Measurements from ENCODE around the gene YPEL2. TPM values are rescaled to one million over a fixed set of nuclear protein-coding genes. Genes with fewer than 3 reads are reported as not detected.
A peak's percentile ranks its signal among the peaks of the same experiment; 100 is the strongest.

The YPEL2 gene
- total RNA-seq, 1 donor from 2014 or later: 41.1 TPM

- FAIRE-seq: peak; percentile 9
Measured at GRCh38 chr17:59440757-59441463, 109.5 kb downstream of the YPEL2 start.

GRCh38 chr17:59441464-59442096 is 110.1 kb downstream of the YPEL2 start:
- Histone ChIP-seq H3K27ac (ENCODE audit: low read depth, low read length) (no peak overlapping the region), H3K9ac (ENCODE audit: low read length) (no peak overlapping the region), H3K27me3 (ENCODE audit: insufficient read depth, low read length) (no peaks in the 10 kb centered on the region), H3K9me3 (ENCODE audit: insufficient read depth, low read depth, low read length) (no peaks in the 10 kb centered on the region), H3K79me2 (ENCODE audit: insufficient read depth, low read length) (no peaks in the 10 kb centered on the region), H4K20me1 (ENCODE audit: insufficient read depth, low read length) (no peaks in the 10 kb centered on the region), H3K4me1 (ENCODE audit: insufficient read depth, low read length) (peaks cover 3% of the 10 kb centered on the region), H3K4me2 (ENCODE audit: low read length) (no peak overlapping the region), H3K4me3 (ENCODE audit: insufficient read depth, low read depth, low read length) (no peak overlapping the region), H2AFZ (ENCODE audit: low read depth, low read length) (peak overlapping the region; percentile 25), H3K36me3 (ENCODE audit: insufficient read depth, low read length) (no peaks in the 10 kb centered on the region)
- H3K4me1 Mint-ChIP-seq (ENCODE audit: low read depth, unreplicated experiment): peaks cover 19% of the 10 kb centered on the region
- H3K27me3 Mint-ChIP-seq (ENCODE audit: low read depth, unreplicated experiment): no peaks in the 10 kb centered on the region
- no peak overlapping the region for H3K4me3 Mint-ChIP-seq (ENCODE audit: unreplicated experiment)
- H3K27ac Mint-ChIP-seq (ENCODE audit: unreplicated experiment): no peak overlapping the region
- no peaks in the 10 kb centered on the region for H3K36me3 Mint-ChIP-seq (ENCODE audit: low read depth, unreplicated experiment)
- no peak for TF ChIP-seq CTCF (IDR thresholded peaks at IDR 0.05; ENCODE audit: insufficient read depth, low read depth, low read length)
- no peak for TF ChIP-seq EZH2 (IDR thresholded peaks at IDR 0.05; ENCODE audit: insufficient read depth, low read length)
- no peaks in the 10 kb centered on the region for H3K9me3 Mint-ChIP-seq (ENCODE audit: unreplicated experiment)
- no peak for FAIRE-seq
- no peak for DNase-seq (ENCODE audit: low read depth)

More at GRCh38 chr17:59440757-59441463, 109.5 kb downstream of the YPEL2 start:
- H3K27ac Mint-ChIP-seq (ENCODE audit: unreplicated experiment): peak overlapping the region; percentile 14
- Histone ChIP-seq H3K9me3 (ENCODE audit: insufficient read depth, low read depth, low read length) (no peaks in the 10 kb centered on the region), H3K4me2 (ENCODE audit: low read length) (peak overlapping the region; percentile 54), H3K9ac (ENCODE audit: low read length) (no peak overlapping the region), H3K4me1 (ENCODE audit: insufficient read depth, low read length) (peaks cover 3% of the 10 kb centered on the region), H3K79me2 (ENCODE audit: insufficient read depth, low read length) (no peaks in the 10 kb centered on the region), H4K20me1 (ENCODE audit: insufficient read depth, low read length) (no peaks in the 10 kb centered on the region), H2AFZ (ENCODE audit: low read depth, low read length) (peak overlapping the region; percentile 25), H3K4me3 (ENCODE audit: insufficient read depth, low read depth, low read length) (no peak overlapping the region), H3K27ac (ENCODE audit: low read depth, low read length) (no peak overlapping the region), H3K36me3 (ENCODE audit: insufficient read depth, low read length) (no peaks in the 10 kb centered on the region), H3K27me3 (ENCODE audit: insufficient read depth, low read length) (no peaks in the 10 kb centered on the region)
- H3K9me3 Mint-ChIP-seq (ENCODE audit: unreplicated experiment): no peaks in the 10 kb centered on the region
- peak; percentile 86 for TF ChIP-seq CTCF (IDR thresholded peaks at IDR 0.05; ENCODE audit: insufficient read depth, low read depth, low read length)
- TF ChIP-seq EZH2 (IDR thresholded peaks at IDR 0.05; ENCODE audit: insufficient read depth, low read length): no peak
- peaks cover 19% of the 10 kb centered on the region for H3K4me1 Mint-ChIP-seq (ENCODE audit: low read depth, unreplicated experiment)
- H3K36me3 Mint-ChIP-seq (ENCODE audit: low read depth, unreplicated experiment): no peaks in the 10 kb centered on the region
- H3K27me3 Mint-ChIP-seq (ENCODE audit: low read depth, unreplicated experiment): no peaks in the 10 kb centered on the region
- DNase-seq (ENCODE audit: low read depth): peak; percentile 74
- no peak overlapping the region for H3K4me3 Mint-ChIP-seq (ENCODE audit: unreplicated experiment)

GRCh38 chr17:59443106-59443505 is 111.7 kb downstream of the YPEL2 start:
- Mint-ChIP-seq H3K9me3 (ENCODE audit: unreplicated experiment) (no peaks in the 10 kb centered on the region), H3K36me3 (ENCODE audit: low read depth, unreplicated experiment) (no peaks in the 10 kb centered on the region), H3K4me1 (ENCODE audit: low read depth, unreplicated experiment) (peaks cover 19% of the 10 kb centered on the region), H3K27me3 (ENCODE audit: low read depth, unreplicated experiment) (no peaks in the 10 kb centered on the region), H3K4me3 (ENCODE audit: unreplicated experiment) (no peak overlapping the region), H3K27ac (ENCODE audit: unreplicated experiment) (no peak overlapping the region)
- FAIRE-seq: no peak
- Histone ChIP-seq H3K4me2 (ENCODE audit: low read length) (no peak overlapping the region), H4K20me1 (ENCODE audit: insufficient read depth, low read length) (no peaks in the 10 kb centered on the region), H3K27ac (ENCODE audit: low read depth, low read length) (no peak overlapping the region), H3K4me1 (ENCODE audit: insufficient read depth, low read length) (peaks cover 3% of the 10 kb centered on the region), H3K4me3 (ENCODE audit: insufficient read depth, low read depth, low read length) (no peak overlapping the region), H3K79me2 (ENCODE audit: insufficient read depth, low read length) (no peaks in the 10 kb centered on the region), H2AFZ (ENCODE audit: low read depth, low read length) (no peak overlapping the region), H3K27me3 (ENCODE audit: insufficient read depth, low read length) (no peaks in the 10 kb centered on the region), H3K9ac (ENCODE audit: low read length) (no peak overlapping the region), H3K9me3 (ENCODE audit: insufficient read depth, low read depth, low read length) (no peaks in the 10 kb centered on the region), H3K36me3 (ENCODE audit: insufficient read depth, low read length) (no peaks in the 10 kb centered on the region)
- TF ChIP-seq CTCF (IDR thresholded peaks at IDR 0.05; ENCODE audit: insufficient read depth, low read depth, low read length) (no peak), EZH2 (IDR thresholded peaks at IDR 0.05; ENCODE audit: insufficient read depth, low read length) (no peak)
- DNase-seq (ENCODE audit: low read depth): no peak

All from astrocyte (in vitro differentiated cells and primary cell).